ENCODE data around the gene TMEM151A.
A peak's percentile ranks its signal among the peaks of the same experiment; 100 is the strongest.

TMEM151A gene

DNA sequence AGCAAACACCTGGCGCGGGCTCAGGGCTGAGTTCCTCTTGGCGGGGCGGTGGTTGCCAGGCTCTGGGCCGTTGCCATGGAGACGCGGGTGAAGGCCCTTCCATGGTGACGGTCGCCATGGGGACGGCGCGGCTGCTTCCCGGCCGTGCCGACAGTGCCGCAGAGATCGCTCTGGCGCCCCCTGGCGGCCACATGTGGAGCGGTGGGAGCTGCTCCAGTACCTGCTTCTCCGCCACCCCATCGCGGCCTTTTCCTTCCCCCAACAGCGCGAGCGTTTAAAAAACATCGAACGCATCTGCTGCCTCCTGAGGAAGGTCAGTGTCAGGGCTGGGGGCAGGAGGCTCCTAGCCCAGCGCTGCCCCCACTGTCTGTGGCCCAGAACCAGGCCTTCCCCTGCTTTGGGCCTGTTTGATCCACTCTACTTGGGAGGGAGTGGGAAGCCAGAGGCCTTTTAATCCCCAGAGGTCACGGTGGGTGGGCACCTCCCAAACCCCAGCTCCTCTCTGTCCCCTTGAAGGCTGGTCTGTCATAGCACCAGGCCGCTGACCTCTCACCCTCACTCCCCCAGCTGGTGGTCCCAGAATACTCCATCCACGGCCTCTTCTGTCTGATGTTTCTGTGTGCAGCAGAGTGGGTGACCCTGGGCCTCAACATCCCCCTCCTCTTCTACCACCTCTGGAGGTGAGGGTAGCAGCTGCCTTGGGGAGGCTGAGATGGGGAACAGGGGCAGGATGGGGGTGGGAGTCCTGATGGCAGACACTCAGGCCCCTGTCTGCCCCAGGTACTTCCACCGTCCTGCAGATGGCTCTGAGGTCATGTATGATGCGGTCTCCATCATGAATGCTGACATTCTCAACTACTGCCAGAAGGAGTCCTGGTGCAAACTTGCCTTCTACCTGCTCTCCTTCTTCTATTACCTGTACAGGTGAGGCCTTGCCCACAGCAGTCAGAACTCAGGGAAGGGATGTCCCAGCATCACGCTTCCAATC, 8.9 kb upstream of the TMEM151A start:
- H3K9ac ChIP-seq (ENCODE audit: low read depth, low read length, poor library complexity, severe bottlenecking), result no peak overlapping the region

GRCh38 chr11:66283461-66284105, 8.1 kb upstream of the TMEM151A start:
- no peaks in the 10 kb centered on the region for H3K27me3 ChIP-seq (ENCODE audit: insufficient read depth, low read length, poor library complexity, severe bottlenecking)
- H3K9me3 ChIP-seq (ENCODE audit: insufficient read depth, low read depth, low read length), result no peaks in the 10 kb centered on the region
- peaks cover 3% of the 10 kb centered on the region for H4K20me1 ChIP-seq (ENCODE audit: insufficient read depth, low read length, poor library complexity, severe bottlenecking)
- no peaks in the 10 kb centered on the region for H3K9me2 ChIP-seq (replicated peaks; ENCODE audit: low read depth, low read length)
- TF ChIP-seq EZH2phosphoT487 (IDR thresholded peaks at IDR 0.05; ENCODE audit: borderline replicate concordance) (no peak), CTCF (conservative IDR thresholded peaks at IDR 0.05; ENCODE audit: low read length) (no peak)
- no peak overlapping the region for H3K4me3 ChIP-seq (ENCODE audit: low read length, poor library complexity, severe bottlenecking)
- H3K4me1 ChIP-seq (ENCODE audit: insufficient read depth, low read length, poor library complexity, severe bottlenecking), result peaks cover 16% of the 10 kb centered on the region
- H3K79me2 ChIP-seq (ENCODE audit: insufficient read depth, low read length), result peaks cover 14% of the 10 kb centered on the region
- no peak overlapping the region for H3K9ac ChIP-seq (ENCODE audit: low read depth, low read length, poor library complexity, severe bottlenecking)
- no peaks in the 10 kb centered on the region for H3K36me3 ChIP-seq (ENCODE audit: insufficient read depth, low read length)
- no peak overlapping the region for H3K4me2 ChIP-seq (ENCODE audit: low read depth, low read length, poor library complexity, severe bottlenecking)
- no peaks in the 10 kb centered on the region for H3F3A ChIP-seq (ENCODE audit: low read depth)
- H2AFZ ChIP-seq (ENCODE audit: low read length), result no peak overlapping the region

More for the DNA sequence above, 8.9 kb upstream of the TMEM151A start:
- H3K4me2 ChIP-seq (ENCODE audit: low read depth, low read length, poor library complexity, severe bottlenecking), result peak overlapping the region; percentile 25
- peaks cover 9% of the 10 kb centered on the region for H3K4me1 ChIP-seq (ENCODE audit: insufficient read depth, low read length, poor library complexity, severe bottlenecking)
- no peak overlapping the region for H3K4me3 ChIP-seq (ENCODE audit: low read length, poor library complexity, severe bottlenecking)
- no peaks in the 10 kb centered on the region for H3F3A ChIP-seq (ENCODE audit: low read depth)
- peaks cover 5% of the 10 kb centered on the region; the same call in 1 of the 2 replicates for H3K79me2 ChIP-seq (ENCODE audit: insufficient read depth, low read length)
- H3K9me2 ChIP-seq (replicated peaks; ENCODE audit: low read depth, low read length), result no peaks in the 10 kb centered on the region
- no peaks in the 10 kb centered on the region for H3K9me3 ChIP-seq (ENCODE audit: insufficient read depth, low read depth, low read length)
- no peaks in the 10 kb centered on the region for H3K27me3 ChIP-seq (ENCODE audit: insufficient read depth, low read length, poor library complexity, severe bottlenecking)
- peaks cover 3% of the 10 kb centered on the region for H4K20me1 ChIP-seq (ENCODE audit: insufficient read depth, low read length, poor library complexity, severe bottlenecking)
- H3K36me3 ChIP-seq (ENCODE audit: insufficient read depth, low read length), result no peaks in the 10 kb centered on the region
- no peak overlapping the region for H2AFZ ChIP-seq (ENCODE audit: low read length)
- TF ChIP-seq CTCF (conservative IDR thresholded peaks at IDR 0.05; ENCODE audit: low read length) (peak; percentile 76), EZH2phosphoT487 (IDR thresholded peaks at IDR 0.05; ENCODE audit: borderline replicate concordance) (no peak)

DNA sequence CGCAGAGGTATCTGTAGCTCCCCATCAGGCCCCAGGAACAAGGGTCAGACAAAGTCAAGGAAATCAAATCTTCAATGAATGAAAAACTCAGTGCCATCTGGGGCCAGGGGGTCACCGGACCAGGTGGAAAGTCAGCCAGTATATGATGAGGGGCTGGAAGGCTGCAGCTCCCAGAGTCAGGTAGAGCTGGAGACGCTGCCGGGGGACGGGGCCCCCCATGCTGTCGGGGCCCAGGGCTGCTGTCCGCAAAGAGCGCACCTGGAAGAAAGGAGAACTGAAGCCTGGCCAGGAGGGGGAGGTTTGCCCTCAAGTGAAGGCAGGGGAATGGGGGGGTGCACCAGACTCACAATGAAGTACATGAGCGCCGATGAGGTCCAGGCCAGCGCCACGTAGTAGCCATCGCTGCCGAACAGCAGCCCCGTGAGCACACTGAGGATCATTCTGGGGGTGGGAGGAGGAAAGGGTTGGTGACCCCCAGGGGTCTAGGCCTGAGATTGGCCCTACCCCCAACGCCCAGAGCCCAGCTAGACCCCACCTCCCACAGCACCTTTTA, 7.1 kb upstream of the TMEM151A start:
- H3F3A ChIP-seq (ENCODE audit: low read depth), result no peaks in the 10 kb centered on the region
- H3K9me3 ChIP-seq (ENCODE audit: insufficient read depth, low read depth, low read length), result no peaks in the 10 kb centered on the region
- TF ChIP-seq EZH2phosphoT487 (IDR thresholded peaks at IDR 0.05; ENCODE audit: borderline replicate concordance) (no peak), CTCF (conservative IDR thresholded peaks at IDR 0.05; ENCODE audit: low read length) (no peak)
- no peaks in the 10 kb centered on the region for H4K20me1 ChIP-seq (ENCODE audit: insufficient read depth, low read length, poor library complexity, severe bottlenecking)
- H3K27me3 ChIP-seq (ENCODE audit: insufficient read depth, low read length, poor library complexity, severe bottlenecking), result no peaks in the 10 kb centered on the region
- H3K36me3 ChIP-seq (ENCODE audit: insufficient read depth, low read length), result no peaks in the 10 kb centered on the region
- H3K9me2 ChIP-seq (replicated peaks; ENCODE audit: low read depth, low read length), result no peaks in the 10 kb centered on the region
- H3K4me2 ChIP-seq (ENCODE audit: low read depth, low read length, poor library complexity, severe bottlenecking), result no peak overlapping the region
- H3K79me2 ChIP-seq (ENCODE audit: insufficient read depth, low read length), result peaks cover 14% of the 10 kb centered on the region
- no peak overlapping the region for H2AFZ ChIP-seq (ENCODE audit: low read length)
- H3K9ac ChIP-seq (ENCODE audit: low read depth, low read length, poor library complexity, severe bottlenecking), result no peak overlapping the region
- no peak overlapping the region for H3K4me3 ChIP-seq (ENCODE audit: low read length, poor library complexity, severe bottlenecking)
- H3K4me1 ChIP-seq (ENCODE audit: insufficient read depth, low read length, poor library complexity, severe bottlenecking), result peaks cover 19% of the 10 kb centered on the region
